GM12872 (cell line): ENCODE results near the gene TTC28.

Experiments
- CTCF ChIP-seq: IDR thresholded peaks from 3 replicates; pipeline ENCODE4 v1.5.1; 2011; ENCODE audit warnings: low read depth, mild to moderate bottlenecking, low read length, moderate library complexity; ENCODE audit not compliant: insufficient read depth

TTC28 gene

GRCh38 chr22:28051787-28052356 is 627.8 kb downstream of the TTC28 start:
- TF ChIP-seq CTCF = peak; percentile 75

- no peak for TF ChIP-seq CTCF
Measured at GRCh38 chr22:28051091-28051786, 628.4 kb downstream of the TTC28 start.

- no peak for TF ChIP-seq CTCF
Measured at GRCh38 chr22:28048529-28048928, 631.1 kb downstream of the TTC28 start.

- TF ChIP-seq CTCF = no peak
Measured at GRCh38 chr22:28047740-28048139, 631.9 kb downstream of the TTC28 start.

- TF ChIP-seq CTCF = no peak
Measured at GRCh38 chr22:28046100-28046499, 633.5 kb downstream of the TTC28 start.

GRCh38 chr22:28044546-28045173 is 635.0 kb downstream of the TTC28 start:
- no peak for TF ChIP-seq CTCF

GRCh38 chr22:28043266-28043665 is 636.4 kb downstream of the TTC28 start:
- TF ChIP-seq CTCF = no peak
